ENCODE results near the gene FRMD4A.

Gene FRMD4A

DNA sequence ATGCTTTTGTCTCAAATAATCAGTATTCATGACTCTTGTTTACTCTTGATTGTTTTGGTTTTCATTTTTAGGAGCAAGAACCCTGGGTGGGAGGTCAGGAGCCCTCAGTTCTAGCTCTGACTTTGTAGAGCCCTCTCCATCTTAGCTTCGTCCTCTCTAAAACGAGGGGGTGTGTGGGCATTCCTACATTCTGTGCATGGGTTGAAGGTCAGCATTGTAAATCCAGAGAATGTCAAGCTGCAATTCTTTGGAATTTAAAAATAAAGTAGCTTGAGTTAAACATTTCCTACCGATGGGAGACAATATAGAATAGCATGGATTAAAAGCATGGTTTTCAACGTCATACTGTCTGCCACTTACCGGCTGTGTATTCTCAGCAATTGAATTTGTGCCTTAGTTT lies 615.6 kb downstream of the FRMD4A start:
- TF ChIP-seq, protein P1, sequence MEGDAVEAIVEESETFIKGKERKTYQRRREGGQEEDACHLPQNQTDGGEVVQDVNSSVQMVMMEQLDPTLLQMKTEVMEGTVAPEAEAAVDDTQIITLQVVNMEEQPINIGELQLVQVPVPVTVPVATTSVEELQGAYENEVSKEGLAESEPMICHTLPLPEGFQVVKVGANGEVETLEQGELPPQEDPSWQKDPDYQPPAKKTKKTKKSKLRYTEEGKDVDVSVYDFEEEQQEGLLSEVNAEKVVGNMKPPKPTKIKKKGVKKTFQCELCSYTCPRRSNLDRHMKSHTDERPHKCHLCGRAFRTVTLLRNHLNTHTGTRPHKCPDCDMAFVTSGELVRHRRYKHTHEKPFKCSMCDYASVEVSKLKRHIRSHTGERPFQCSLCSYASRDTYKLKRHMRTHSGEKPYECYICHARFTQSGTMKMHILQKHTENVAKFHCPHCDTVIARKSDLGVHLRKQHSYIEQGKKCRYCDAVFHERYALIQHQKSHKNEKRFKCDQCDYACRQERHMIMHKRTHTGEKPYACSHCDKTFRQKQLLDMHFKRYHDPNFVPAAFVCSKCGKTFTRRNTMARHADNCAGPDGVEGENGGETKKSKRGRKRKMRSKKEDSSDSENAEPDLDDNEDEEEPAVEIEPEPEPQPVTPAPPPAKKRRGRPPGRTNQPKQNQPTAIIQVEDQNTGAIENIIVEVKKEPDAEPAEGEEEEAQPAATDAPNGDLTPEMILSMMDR (conservative IDR thresholded peaks at IDR 0.05), result no peak

DNA sequence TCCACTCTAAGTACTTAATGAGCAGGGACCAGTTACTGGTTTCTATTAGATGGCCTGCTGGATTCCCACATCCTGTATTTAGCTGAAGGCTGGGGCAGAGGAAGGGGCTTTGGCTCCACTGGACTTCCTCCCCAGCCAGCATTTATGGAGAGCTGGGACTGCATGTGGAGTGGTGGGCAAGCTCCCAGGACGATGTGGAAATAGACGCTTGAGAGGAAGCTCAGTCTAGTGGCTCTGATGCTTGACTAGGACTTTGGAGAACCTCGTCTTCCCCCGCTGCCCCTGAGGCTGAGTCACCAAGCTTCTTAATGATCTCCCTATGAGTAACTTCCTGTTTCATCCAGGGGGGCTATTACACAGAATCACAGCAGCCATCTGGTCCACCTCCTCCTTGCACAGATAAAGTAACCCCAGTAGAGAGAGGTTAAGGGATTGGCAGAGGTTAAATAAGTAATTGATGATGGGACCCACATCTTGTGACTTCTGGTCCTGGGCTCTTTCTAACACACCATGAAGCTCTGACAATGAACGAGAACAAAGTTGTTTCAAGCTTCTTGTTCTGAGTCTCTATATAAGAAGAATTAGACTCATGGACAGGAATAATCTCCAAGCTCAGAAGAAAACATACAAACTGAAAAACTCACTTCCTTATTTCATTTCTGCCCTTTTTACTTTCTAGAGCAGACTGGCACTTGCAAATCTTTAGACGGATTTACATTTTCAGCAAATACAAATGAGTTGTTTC lies 617.7 kb downstream of the FRMD4A start:
- TF ChIP-seq, protein P1 (conservative IDR thresholded peaks at IDR 0.05), result no peak
- H3K27ac ChIP-seq, result no peak overlapping the region

More for the DNA sequence above, 615.6 kb downstream of the FRMD4A start:
- no peak overlapping the region for H3K27ac ChIP-seq

- no peak overlapping the region for H3K27ac ChIP-seq
- TF ChIP-seq, protein P1 (conservative IDR thresholded peaks at IDR 0.05), result no peak
Observed at GRCh38 chr10:13712476-13712836, 618.3 kb downstream of the FRMD4A start.

DNA sequence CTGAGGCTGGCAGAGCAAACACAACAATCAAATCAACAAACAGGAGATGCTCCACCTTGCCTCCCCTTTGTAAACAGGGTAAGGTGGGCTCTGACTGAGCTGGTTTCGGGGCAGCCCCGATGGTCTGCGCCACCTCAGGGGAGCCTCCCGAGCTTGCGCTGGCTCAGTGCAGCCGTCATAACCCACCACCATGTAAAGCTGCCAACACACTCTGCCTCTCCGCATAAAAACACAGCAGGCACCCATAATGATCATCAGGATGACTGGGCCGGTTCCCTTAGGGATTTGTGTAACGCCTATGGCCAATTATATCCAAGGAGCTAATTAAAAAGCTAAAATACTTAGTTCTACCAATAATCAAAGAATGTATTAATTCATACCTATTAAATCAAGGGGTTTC lies 619.4 kb downstream of the FRMD4A start:
- H3K27ac ChIP-seq, result peak overlapping the region; percentile 96; the same call in 1 of the 2 replicates
- TF ChIP-seq, protein P1 (conservative IDR thresholded peaks at IDR 0.05), result no peak

- TF ChIP-seq, protein P1 (conservative IDR thresholded peaks at IDR 0.05), result no peak
- H3K27ac ChIP-seq, result peak overlapping the region; percentile 96
Observed at GRCh38 chr10:13709931-13710650, 620.6 kb downstream of the FRMD4A start.

DNA sequence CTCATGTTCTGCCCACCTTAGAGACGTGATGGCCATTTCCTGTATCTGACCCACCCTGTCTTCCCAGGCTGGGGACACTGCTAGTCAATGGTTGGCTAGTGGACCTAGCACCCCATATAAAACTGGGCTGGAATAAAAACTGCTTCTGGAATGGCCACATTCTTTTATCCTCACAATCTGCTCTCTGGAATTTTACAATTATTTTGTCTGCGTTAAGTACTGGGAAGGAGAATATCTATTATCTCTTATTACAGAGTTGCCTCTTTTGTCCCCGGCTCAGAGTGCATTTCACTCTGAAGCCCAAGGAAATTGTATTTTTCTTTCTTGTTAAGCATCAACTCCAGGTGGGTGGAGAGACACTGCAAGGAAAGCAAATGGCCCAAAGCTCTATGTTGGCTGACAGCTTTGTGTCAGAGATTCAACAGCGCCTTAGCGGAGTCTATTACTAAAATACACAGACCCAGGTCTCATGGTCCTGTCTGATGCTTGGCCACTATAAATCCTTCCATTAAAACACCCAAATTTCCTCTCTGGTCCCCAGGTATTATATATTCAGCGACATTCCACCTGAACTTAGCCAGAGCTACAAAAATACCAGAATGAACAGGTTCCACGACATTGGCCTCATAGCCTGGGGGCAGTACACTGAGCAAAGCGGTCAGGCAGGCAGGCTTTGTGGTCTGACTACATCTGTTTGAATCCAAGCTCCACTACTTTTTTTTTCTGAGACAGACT lies 622.3 kb downstream of the FRMD4A start:
- TF ChIP-seq, protein P1 (conservative IDR thresholded peaks at IDR 0.05), result no peak
- H3K27ac ChIP-seq, result peak overlapping the region; percentile 96

All from VCaP (cell line).